Esophagus muscularis mucosa (tissue), 4 donors: Measurements from ENCODE around the gene SLC13A3. TPM values are rescaled to one million over a fixed set of nuclear protein-coding genes. Genes with fewer than 3 reads are reported as not detected.

Source experiments
- DNase-seq: peaks from one replicate; pipeline ENCODE4 v3.0.0-alpha.2; 2017; ENCODE audit errors: extremely low spot score
- H3K27ac ChIP-seq, 4 donors: fragments of 200-600 bp; sonication (generic); replicated peaks in 1 of 4; 1 replicate in 3 of 4; 2 replicates in 1 of 4; pipeline ENCODE4 v1.5.1; 2016 to 2019; ENCODE audit warnings: mild to moderate bottlenecking in 1 of 4
- H3K27me3 ChIP-seq, 4 donors: fragments of 200-600 bp; sonication (generic); one replicate each; pipeline versions ENCODE4 v1.5.1 to v1.6.0; 2016 to 2019
- H3K36me3 ChIP-seq, 4 donors: fragments of 200-600 bp; sonication (generic); one replicate each; pipeline ENCODE4 v1.5.1; 2016 to 2019
- H3K4me1 ChIP-seq, 4 donors: fragments of 200-600 bp; sonication (generic); one replicate each; pipeline ENCODE4 v1.5.1; 2016 to 2019
- H3K4me3 ChIP-seq, 4 donors: fragments of 200-600 bp; sonication (generic); 1 replicate in 2 of 4; 2 replicates in 2 of 4; pipeline ENCODE4 v1.5.1; 2016 to 2019; ENCODE audit warnings: mild to moderate bottlenecking in 4 of 4, moderate library complexity in 1 of 4
- H3K9me3 ChIP-seq, 4 donors: fragments of 200-600 bp; sonication (generic); 1 replicate in 3 of 4; 2 replicates in 1 of 4; pipeline ENCODE4 v1.5.1; 2016 to 2019
- EP300 ChIP-seq: sonication (generic); formaldehyde crosslinking; IDR thresholded peaks from one replicate; pipeline ENCODE4 v1.6.1; 2017; ENCODE audit warnings: antibody characterized with exemption
- POLR2A ChIP-seq: fragments of 450-650 bp; IDR thresholded peaks from one replicate; pipeline ENCODE4 v1.6.1; 2017; ENCODE audit warnings: antibody characterized with exemption, moderate library complexity, mild to moderate bottlenecking, low read depth
- POLR2AphosphoS5 ChIP-seq, 2 donors: sonication (generic); formaldehyde crosslinking; IDR thresholded peaks; one replicate each; pipeline ENCODE4 v1.6.1; 2017; ENCODE audit warnings: antibody characterized with exemption in 2 of 2
- WGBS: methylation state at CpG from one replicate; pipeline ENCODE4 v1.1.5; 2018; 5-methylcytosine and 5-hydroxymethylcytosine counted together
- intact Hi-C: fragments of 100-400 bp; cut with DNase I; formaldehyde crosslinking; loops from one replicate; pipeline ENCODE4 v1.15.1; 2023
- total RNA-seq, 4 donors: library from RNA; depleted of rRNA; stranded (reverse); fragments of >200 nt; gene quantifications; one replicate each; pipeline versions ENCODE4 v1.1.0 to v1.2.1, GENCODE V29; 2016
- TF ChIP-seq, protein P1 (sequence below), 3 experiments: fragments of 200-600 bp in 2 of 3; fragments of 450-650 bp in 1 of 3; sonication (generic) in 2 of 3; IDR thresholded peaks; one replicate each; pipeline ENCODE4 v1.5.1; 2017 to 2019; ENCODE audit warnings: antibody characterized with exemption in 3 of 3, mild to moderate bottlenecking in 2 of 3, moderate library complexity in 1 of 3

SLC13A3 gene
- total RNA-seq, 4 donors from 2014 or later, result 0.42 to 0.66 (median 0.61) TPM

DNA sequence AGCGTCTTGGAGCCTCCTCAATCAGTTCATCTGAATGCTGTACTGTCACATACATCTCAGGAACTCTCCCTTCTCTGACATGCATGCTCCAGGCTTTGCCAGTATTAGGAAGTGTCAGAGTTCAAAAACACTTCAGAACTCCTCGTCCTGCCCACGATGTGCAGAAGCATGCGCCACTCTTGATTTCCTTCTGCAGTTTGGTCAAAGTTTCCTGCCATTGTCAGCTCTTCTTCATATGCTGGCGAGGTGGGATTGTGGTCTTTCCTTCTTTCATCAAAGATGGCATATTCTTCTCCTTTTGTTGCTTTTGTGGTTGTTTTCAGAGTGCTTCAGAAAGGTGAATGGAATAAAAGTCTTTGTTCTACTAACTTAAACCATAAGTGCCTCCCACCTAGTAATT lies 21.0 kb downstream of the SLC13A3 start:
- no peak for DNase-seq
- no peaks in the 10 kb centered on the region for H3K36me3 ChIP-seq
- no peaks in the 10 kb centered on the region for H3K4me1 ChIP-seq
- H3K4me3 ChIP-seq, result no peak overlapping the region
- no peak overlapping the region for H3K27ac ChIP-seq
- H3K27me3 ChIP-seq, result no peaks in the 10 kb centered on the region
- H3K9me3 ChIP-seq, result peaks cover 0 to 20% (median 8%) of the 10 kb centered on the region in 4 donors
- 83% methylated on average over 5 of the region's 5 CpGs for WGBS
- TF ChIP-seq POLR2A (no peak), EP300 (no peak), POLR2AphosphoS5 (IDR thresholded peaks at IDR 0.05) (no peak)
- TF ChIP-seq, protein P1, sequence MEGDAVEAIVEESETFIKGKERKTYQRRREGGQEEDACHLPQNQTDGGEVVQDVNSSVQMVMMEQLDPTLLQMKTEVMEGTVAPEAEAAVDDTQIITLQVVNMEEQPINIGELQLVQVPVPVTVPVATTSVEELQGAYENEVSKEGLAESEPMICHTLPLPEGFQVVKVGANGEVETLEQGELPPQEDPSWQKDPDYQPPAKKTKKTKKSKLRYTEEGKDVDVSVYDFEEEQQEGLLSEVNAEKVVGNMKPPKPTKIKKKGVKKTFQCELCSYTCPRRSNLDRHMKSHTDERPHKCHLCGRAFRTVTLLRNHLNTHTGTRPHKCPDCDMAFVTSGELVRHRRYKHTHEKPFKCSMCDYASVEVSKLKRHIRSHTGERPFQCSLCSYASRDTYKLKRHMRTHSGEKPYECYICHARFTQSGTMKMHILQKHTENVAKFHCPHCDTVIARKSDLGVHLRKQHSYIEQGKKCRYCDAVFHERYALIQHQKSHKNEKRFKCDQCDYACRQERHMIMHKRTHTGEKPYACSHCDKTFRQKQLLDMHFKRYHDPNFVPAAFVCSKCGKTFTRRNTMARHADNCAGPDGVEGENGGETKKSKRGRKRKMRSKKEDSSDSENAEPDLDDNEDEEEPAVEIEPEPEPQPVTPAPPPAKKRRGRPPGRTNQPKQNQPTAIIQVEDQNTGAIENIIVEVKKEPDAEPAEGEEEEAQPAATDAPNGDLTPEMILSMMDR (IDR thresholded peaks at IDR 0.05), result no peak
- intact Hi-C loops, result no loop called here

DNA sequence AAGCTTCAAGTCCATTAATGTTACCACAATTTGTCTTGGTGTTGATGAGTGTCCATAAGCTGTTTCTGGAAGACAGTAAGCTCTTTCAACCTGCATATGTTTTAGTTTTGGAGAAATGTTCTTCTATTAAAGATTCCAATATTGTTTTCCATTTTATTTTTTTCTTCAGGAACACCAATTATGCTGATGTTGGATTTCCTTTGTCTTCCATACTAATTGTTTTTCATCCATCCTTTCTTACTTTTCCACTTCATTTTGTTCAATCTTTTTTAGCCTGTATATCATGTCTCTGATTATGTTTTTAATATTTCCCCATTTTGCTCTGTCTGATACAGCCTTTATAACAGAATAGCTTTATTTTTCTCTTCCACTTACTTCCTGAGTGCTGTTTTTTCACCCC lies 21.9 kb downstream of the SLC13A3 start:
- H3K36me3 ChIP-seq, result no peaks in the 10 kb centered on the region
- no peaks in the 10 kb centered on the region for H3K27me3 ChIP-seq

DNA sequence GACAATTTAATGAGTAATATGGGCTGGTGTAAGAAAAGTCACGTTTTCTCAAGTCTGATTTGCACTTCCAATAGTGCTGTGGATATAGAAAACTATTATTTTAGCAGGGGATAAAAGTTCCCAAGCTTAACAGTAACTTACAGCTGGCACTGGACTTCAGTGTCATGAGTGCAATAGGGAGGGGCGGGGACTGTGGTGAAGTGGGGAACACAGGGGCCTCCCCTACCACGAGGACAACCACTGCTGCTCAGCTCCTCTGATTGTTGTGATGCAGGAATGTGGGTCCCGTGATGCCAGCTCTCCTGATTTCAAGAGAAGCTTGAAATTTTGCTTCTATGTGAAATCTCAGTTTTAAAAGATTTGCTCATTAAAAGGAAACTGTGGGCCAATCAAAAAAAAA lies 24.0 kb downstream of the SLC13A3 start:
- peaks cover 0 to 33% (median 15%) of the 10 kb centered on the region in 4 donors for H3K9me3 ChIP-seq
- intact Hi-C loops, result no loop called here

More for the DNA sequence above, 21.9 kb downstream of the SLC13A3 start:
- H3K4me3 ChIP-seq, result no peak overlapping the region
- DNase-seq, result no peak
- peaks cover 0 to 28% (median 11%) of the 10 kb centered on the region in 4 donors for H3K9me3 ChIP-seq
- H3K27ac ChIP-seq, result no peak overlapping the region
- TF ChIP-seq EP300 (no peak), POLR2A (no peak), POLR2AphosphoS5 (IDR thresholded peaks at IDR 0.05) (no peak)
- TF ChIP-seq, protein P1 (IDR thresholded peaks at IDR 0.05), result no peak
- no peaks in the 10 kb centered on the region for H3K4me1 ChIP-seq
- intact Hi-C loops, result no loop called here

DNA sequence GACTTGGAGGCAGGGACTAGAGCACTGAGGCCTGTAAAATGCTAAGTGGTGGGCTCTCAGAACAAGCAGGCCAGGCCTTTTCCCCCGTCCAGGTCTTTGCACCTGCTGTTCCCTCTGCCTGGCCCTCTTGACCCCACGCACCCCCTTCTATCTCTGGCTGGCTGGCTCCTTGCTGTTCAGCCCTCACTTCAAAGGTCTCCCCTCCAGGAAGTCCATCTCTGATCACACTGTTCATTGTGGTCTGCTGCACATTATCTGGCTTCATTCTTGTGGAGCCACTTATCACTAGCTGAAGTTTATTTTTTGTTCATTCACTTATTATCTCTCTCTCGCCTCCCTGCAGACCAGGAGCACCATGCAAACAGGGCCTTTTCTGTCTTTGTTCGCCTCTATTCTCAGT lies 24.5 kb downstream of the SLC13A3 start:
- H3K36me3 ChIP-seq, result no peaks in the 10 kb centered on the region
- no peak overlapping the region for H3K4me3 ChIP-seq
- peaks cover 0 to 33% (median 15%) of the 10 kb centered on the region in 4 donors for H3K9me3 ChIP-seq
- H3K4me1 ChIP-seq, result no peaks in the 10 kb centered on the region
- no peak overlapping the region for H3K27ac ChIP-seq
- 76% methylated on average over 4 of the region's 4 CpGs for WGBS
- no peaks in the 10 kb centered on the region for H3K27me3 ChIP-seq
- DNase-seq, result no peak
- intact Hi-C loops, result no loop called here
- no peak for TF ChIP-seq POLR2AphosphoS5 (IDR thresholded peaks at IDR 0.05)
- TF ChIP-seq POLR2A, result no peak
- TF ChIP-seq EP300, result no peak
- TF ChIP-seq, protein P1 (IDR thresholded peaks at IDR 0.05), result no peak

More for the DNA sequence above, 24.0 kb downstream of the SLC13A3 start:
- no peak overlapping the region for H3K4me3 ChIP-seq
- WGBS, result 77% methylated on average over 4 of the region's 4 CpGs
- H3K4me1 ChIP-seq, result no peaks in the 10 kb centered on the region
- no peak for DNase-seq
- TF ChIP-seq EP300 (no peak), POLR2A (no peak), POLR2AphosphoS5 (IDR thresholded peaks at IDR 0.05) (no peak)
- TF ChIP-seq, protein P1 (IDR thresholded peaks at IDR 0.05), result no peak
- H3K27me3 ChIP-seq, result no peaks in the 10 kb centered on the region
- H3K36me3 ChIP-seq, result no peaks in the 10 kb centered on the region
- no peak overlapping the region for H3K27ac ChIP-seq

DNA sequence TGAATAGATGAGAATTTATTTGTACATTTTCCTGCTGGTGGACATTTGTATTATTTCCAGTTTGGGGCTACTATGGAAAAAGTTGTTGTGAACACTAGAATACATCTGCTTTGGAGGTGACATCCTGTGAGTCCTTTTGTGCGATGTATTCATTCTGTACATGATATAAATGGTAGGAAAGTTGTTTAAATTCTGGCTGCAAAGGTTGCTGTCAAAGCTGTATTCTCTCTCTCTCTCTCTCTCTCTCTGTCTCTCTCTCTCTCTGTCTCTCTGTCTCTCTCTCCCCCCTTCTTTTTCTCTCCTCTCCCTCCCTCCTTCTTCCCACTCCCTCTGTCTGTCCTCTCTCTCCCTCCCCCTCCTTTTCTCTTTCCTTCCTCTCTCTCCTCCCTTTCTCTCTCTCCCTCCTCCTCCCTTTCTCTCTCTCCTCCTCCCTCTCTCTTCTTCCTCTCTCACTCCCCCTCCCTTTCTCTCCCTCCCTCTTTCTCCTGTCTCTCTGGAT lies 25.3 kb downstream of the SLC13A3 start:
- H3K36me3 ChIP-seq, result no peaks in the 10 kb centered on the region
- no peak for DNase-seq
- intact Hi-C loops, result no loop called here
- WGBS, result 100% methylated on average over 1 of the region's 1 CpG
- H3K27ac ChIP-seq, result no peak overlapping the region
- TF ChIP-seq POLR2A (no peak), POLR2AphosphoS5 (IDR thresholded peaks at IDR 0.05) (no peak), EP300 (no peak)
- TF ChIP-seq, protein P1 (IDR thresholded peaks at IDR 0.05), result no peak
- H3K4me3 ChIP-seq, result no peak overlapping the region
- no peaks in the 10 kb centered on the region for H3K4me1 ChIP-seq
- H3K27me3 ChIP-seq, result no peaks in the 10 kb centered on the region
- H3K9me3 ChIP-seq, result peaks cover 0 to 33% (median 15%) of the 10 kb centered on the region in 4 donors
